HG03108 (cell line): Measurements from ENCODE around the gene RNF32.

ENCODE experiments used
- ATAC-seq: cut with Tn5 transposase; IDR thresholded peaks from one replicate; pipeline ENCODE4 v1.9.1; 2021; ENCODE audit warnings: moderate library complexity; ENCODE audit not compliant: unreplicated experiment

The RNF32 gene

DNA sequence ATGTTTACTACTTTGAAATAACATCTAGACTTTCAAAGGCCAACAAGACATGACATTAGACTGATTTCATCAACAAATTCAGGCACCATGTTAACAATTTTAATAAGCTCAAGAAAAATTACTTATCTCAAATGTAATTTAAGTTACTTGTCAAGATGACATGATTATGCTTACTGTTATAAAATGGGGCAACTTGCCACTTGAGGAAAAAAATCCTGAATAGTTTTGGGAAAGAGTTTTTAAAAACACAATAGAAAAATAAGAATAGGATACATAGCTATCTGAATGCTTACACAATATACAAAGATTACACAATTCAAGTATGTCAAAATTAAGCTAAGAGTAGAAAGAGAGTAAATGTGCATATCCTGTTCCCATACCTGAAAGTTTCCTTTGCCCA, 85.4 kb downstream of the RNF32 start:
- no peak for ATAC-seq
